Effector memory CD4-positive, alpha-beta T cell (primary cell): ENCODE data around the gene PEX19.
A peak's percentile ranks its signal among the peaks of the same experiment; 100 is the strongest.
"Not testable (repeated sequence)": the region's sequence is repeated elsewhere in the genome, so short reads cannot be mapped to it uniquely, and the experiment has no call there.

Source experiments
- DNase-seq, 3 donors: peaks; one replicate each; pipeline ENCODE4 v3.0.0-alpha.2; 2020
- H3K27ac ChIP-seq: 2 replicates; pipeline ENCODE4 v1.7.0; 2013; ENCODE audit warnings: mild to moderate bottlenecking, low read length, moderate library complexity; ENCODE audit not compliant: insufficient read depth, poor library complexity, severe bottlenecking
- H3K27me3 ChIP-seq: replicated peaks from 2 replicates; pipeline ENCODE4 v1.7.0; 2013; ENCODE audit warnings: mild to moderate bottlenecking, low read length; ENCODE audit not compliant: insufficient read depth, control insufficient read depth, poor library complexity, severe bottlenecking
- H3K36me3 ChIP-seq: 2 replicates; pipeline ENCODE4 v1.7.0; 2013; ENCODE audit warnings: mild to moderate bottlenecking, low read length, moderate library complexity; ENCODE audit not compliant: control insufficient read depth, insufficient read depth
- H3K4me1 ChIP-seq: 2 replicates; pipeline ENCODE4 v1.7.0; 2013; ENCODE audit warnings: low read length, mild to moderate bottlenecking; ENCODE audit not compliant: control insufficient read depth, insufficient read depth, poor library complexity, severe bottlenecking
- H3K4me3 ChIP-seq: 2 replicates; pipeline ENCODE4 v1.7.0; 2013; ENCODE audit warnings: low read length, low read depth, mild to moderate bottlenecking; ENCODE audit not compliant: insufficient read depth, poor library complexity, severe bottlenecking
- H3K9me3 ChIP-seq: 2 replicates; pipeline ENCODE4 v1.7.0; 2013; ENCODE audit warnings: mild to moderate bottlenecking, low read length, moderate library complexity; ENCODE audit not compliant: control insufficient read depth

Gene PEX19

DNA sequence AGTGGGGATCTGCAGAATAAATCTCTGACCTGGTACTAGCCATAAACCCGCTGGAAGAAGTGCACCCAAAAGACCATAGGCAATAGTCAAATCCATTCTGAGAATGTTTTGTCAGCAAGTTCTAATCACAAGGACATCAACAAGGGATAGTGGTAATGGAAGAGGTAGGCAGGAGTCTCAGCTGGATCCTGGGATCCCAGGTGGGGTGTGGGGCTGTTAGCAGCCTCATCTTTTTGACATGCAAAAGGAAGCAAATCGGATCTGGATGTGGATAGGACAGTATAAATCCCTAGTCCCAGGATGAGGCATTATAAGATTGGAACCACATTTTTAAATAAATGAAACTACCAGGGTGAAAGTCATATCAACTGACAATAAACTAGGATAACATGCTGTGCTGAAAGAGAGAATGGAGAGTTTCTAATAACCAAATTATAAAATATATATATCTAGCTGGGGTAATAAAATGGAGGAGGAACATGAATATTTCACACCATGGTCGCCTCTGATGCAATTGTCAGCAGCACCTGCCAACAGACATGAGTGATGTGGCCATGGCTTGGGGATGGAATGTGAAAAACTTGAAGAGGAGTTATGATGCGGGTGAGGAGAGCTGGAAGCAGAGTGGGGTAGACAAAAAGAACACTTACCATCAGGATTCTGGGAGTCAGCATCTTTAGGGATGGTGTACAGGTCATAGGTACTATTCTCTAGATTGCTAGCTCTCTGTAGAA lies 23.7 kb upstream of the PEX19 start:
- H3K9me3 ChIP-seq = no peaks in the 10 kb centered on the region
- peaks cover 88% of the 10 kb centered on the region for H3K36me3 ChIP-seq
- H3K4me1 ChIP-seq = no peaks in the 10 kb centered on the region
- no peak for DNase-seq
- H3K4me3 ChIP-seq = no peak overlapping the region
- no peak overlapping the region for H3K27ac ChIP-seq
- H3K27me3 ChIP-seq = no peaks in the 10 kb centered on the region

DNA sequence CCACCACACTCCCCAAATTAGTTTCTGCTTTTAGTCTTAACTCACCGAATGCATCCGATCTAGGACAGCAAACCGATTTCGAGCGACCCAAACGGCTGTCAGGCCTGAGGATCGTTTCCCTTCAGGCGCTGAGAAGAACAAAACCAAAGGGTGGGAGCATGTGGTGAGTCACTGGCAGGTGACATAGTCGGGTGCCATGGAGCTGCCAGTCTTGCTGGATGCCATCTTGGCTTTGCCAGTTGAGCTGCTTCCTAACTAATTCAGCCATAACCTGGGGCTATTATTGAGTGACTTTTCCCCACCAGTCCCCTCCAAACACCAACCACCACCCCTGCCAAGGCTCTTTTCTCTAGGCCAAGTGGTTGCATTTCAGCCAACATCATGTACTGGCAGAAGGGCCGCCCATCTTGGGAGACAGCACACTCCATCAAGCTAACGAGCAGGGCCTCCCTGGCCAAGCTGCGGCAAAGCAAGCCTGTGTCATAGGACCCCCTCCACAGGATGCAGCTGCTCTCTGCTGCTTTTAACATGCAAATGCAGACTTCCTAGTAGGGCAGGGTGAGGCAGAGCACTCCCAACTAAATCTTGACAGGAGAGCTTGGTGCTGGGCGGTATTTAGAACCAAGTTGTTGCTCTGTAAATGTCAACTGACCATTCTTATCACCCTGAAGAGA lies 22.3 kb upstream of the PEX19 start:
- no peaks in the 10 kb centered on the region for H3K9me3 ChIP-seq
- H3K4me3 ChIP-seq = no peak overlapping the region
- H3K4me1 ChIP-seq = no peaks in the 10 kb centered on the region
- peaks cover 84% of the 10 kb centered on the region for H3K36me3 ChIP-seq
- H3K27me3 ChIP-seq = no peaks in the 10 kb centered on the region
- DNase-seq = no peak
- H3K27ac ChIP-seq = no peak overlapping the region

DNA sequence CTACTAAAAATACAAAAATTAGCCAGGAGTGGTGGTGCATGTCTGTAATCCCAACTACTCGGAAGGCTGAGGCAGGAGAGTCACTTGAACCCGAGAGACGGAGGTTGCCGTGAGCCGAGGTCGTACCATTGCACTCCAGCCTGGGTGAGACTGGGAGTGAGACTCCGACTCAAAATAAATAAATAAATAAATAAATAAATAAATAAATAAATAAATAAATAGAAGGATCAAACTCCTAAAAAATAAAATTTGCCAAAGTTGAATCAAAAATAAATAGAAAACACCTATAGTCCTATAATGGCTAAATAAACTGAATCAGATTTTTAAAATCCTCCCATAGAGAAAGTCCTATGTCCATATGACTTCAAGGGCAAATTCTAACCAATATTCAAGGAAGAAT lies 15.2 kb upstream of the PEX19 start:
- no peak for DNase-seq
- Histone ChIP-seq H3K36me3 (peaks cover 66% of the 10 kb centered on the region), H3K9me3 (no peaks in the 10 kb centered on the region)

DNA sequence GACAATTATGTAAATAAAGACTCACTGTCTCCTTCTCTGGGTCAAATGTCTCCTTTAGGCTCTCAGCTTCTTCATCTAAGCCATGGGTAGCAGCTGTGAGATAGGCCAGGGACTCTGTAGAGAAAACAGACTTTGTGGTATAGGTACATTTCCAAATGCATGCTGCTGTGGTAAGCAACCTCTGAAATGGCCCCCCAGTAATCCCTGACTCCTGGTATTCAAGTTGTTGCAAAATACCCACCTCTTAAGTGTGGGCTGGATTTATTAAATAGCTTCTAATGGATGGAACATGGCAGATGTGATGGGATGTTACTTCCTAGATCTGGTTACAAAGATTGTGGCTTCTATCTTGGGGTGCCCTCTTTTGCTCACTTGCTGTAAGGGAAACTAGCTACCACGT lies 11.1 kb upstream of the PEX19 start:
- peaks cover 85% of the 10 kb centered on the region for H3K36me3 ChIP-seq
- H3K4me3 ChIP-seq = no peak overlapping the region
- H3K4me1 ChIP-seq = no peaks in the 10 kb centered on the region
- H3K9me3 ChIP-seq = no peaks in the 10 kb centered on the region
- no peak for DNase-seq
- H3K27ac ChIP-seq = no peak overlapping the region
- no peaks in the 10 kb centered on the region for H3K27me3 ChIP-seq

More for the DNA sequence above, 15.2 kb upstream of the PEX19 start:
- no peak overlapping the region for H3K27ac ChIP-seq
- H3K4me1 ChIP-seq = no peaks in the 10 kb centered on the region
- H3K27me3 ChIP-seq = no peaks in the 10 kb centered on the region
- no peak overlapping the region for H3K4me3 ChIP-seq

DNA sequence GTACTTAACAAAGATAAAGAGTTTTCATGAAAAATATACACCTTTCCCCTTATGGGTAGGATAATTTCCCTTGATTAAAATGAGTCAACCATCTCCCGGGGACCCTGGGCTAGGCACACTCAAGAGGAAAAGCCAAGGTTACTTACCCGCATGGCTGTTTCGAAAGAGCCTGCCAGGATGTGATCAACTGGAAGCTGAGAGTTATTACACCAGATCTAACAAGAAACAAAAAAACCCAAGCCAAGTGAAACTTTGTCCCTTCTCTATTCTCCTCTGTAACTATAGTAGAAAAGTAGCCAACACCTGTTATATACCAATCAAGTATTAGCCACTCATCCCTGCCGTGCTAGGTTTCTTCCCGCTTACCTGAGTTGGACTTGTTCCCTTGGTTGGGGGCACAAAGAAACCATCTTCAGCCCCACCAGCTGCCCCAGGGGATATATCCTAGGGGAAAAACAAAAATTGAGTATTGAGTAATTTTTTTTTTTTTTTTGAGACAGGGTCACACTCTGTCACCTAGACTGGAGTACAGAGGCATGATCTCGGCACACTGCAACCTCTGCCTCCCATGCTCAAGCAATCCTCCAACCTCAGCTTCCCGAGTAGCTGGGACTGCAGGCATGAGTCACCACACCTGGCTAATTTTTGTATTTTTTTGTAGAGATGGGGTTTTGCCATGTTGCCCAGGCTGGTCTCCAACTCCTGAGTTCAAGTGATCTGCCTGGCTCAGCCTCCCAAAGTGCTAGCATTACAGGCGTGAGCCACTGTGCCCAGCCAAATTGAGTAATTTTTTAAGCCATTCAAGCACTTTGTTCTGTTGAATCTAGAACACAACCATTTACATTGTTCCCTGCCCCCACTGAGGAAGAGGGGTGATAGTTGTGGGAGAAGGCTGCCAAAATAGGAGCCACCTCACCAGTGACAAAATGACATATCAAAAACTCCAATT lies 8.4 kb upstream of the PEX19 start:
- no peak overlapping the region for H3K4me3 ChIP-seq
- no peaks in the 10 kb centered on the region for H3K9me3 ChIP-seq
- peaks cover 91% of the 10 kb centered on the region for H3K36me3 ChIP-seq
- no peaks in the 10 kb centered on the region for H3K27me3 ChIP-seq
- no peak for DNase-seq
- no peak overlapping the region for H3K27ac ChIP-seq
- no peaks in the 10 kb centered on the region for H3K4me1 ChIP-seq

DNA sequence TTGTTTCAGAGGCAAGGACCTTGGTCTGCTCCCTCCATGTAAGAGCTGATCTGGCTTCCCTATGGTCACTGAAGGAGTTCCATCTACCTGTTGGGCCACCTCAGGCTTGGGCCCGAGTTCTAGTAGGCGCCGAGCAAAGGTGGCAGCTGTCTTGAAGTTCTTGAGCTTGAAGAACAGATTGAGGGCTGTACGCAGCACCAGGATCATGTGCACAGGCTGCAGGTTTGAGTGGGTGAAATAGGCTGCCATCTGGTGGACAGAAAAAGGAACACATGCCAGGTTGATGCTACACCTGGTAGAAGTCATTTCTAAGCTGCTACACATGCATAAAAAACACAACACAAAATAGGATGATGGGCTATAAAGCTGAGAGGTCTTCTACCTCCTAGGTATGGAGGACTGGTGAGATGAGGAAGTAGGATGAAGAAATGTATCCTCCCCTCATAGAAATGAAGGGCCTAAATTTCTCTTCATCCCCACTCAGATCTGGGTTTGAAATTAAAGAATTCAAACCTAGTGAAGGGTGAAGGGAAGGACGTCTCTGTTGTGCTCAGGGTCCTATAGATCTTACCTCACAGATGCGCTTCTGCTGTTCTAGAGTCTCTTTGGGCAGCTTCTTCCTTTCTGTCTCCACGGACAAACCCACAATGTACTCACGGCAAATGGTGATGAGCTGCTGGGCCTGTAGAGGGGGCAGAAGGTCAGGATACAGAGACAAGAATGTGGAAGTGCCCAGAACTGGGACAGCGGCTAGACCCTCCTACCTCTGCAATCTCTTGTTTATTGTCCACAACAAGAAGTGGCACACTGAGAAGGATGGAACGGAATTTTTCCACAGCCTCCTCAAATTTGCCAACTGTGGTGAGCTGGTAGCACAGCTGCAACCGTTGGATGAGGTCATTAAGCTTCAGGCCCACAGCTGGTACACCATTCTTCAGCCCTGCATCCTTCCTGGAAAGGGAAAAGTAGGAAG lies 6.6 kb upstream of the PEX19 start:
- no peaks in the 10 kb centered on the region for H3K4me1 ChIP-seq
- peaks cover 75% of the 10 kb centered on the region for H3K36me3 ChIP-seq
- H3K4me3 ChIP-seq = no peak overlapping the region
- no peak overlapping the region for H3K27ac ChIP-seq
- H3K9me3 ChIP-seq = no peaks in the 10 kb centered on the region
- no peaks in the 10 kb centered on the region for H3K27me3 ChIP-seq
- peak; percentile 37 to 54 (median 39) for DNase-seq

DNA sequence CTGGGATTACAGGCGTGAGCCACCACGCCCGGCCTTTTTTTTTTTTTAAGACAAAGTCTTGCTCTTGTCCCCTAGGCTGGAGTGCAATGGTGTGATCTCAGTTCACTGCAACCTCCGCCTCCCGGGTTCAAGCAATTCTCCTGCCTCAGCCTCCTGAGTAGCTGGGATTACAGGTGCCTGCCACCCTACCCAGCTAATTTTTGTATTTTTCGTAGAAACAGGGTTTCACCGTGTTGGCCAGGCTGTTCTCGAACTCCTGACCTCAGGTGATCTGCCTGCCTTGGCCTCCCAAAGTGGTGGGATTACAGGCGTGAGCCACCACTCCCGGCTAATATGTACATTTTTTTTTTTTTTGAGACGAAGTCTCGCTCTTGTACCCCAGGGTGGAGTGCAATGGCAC lies 2.8 kb upstream of the PEX19 start:
- H3K9me3 ChIP-seq, H3K27ac ChIP-seq: not testable (repeated sequence)
- peaks cover 41% of the 10 kb centered on the region for H3K36me3 ChIP-seq

DNA sequence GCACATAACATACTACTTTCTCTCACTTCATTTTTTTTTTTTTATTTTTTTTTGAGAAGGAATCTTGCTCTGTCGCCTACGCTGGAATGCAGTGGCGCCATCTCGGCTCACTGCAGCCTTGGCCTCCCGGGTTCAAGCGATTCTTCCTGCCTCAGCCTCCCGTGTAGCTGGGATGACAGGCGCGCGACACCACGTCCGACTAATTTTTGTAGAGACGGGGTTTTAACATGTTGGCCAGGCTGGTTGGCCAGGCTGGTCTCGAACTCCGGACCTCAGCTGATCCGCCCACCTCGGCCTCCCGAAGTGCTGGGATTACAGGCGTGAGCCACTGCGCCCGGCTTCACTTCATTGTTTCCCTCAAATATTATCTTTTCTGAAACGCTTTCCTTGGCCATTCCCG lies 573 bp upstream of the PEX19 start:
- peaks cover 13% of the 10 kb centered on the region for H3K4me1 ChIP-seq
- no peak overlapping the region for H3K27ac ChIP-seq
- H3K36me3 ChIP-seq = peaks cover 41% of the 10 kb centered on the region
- H3K27me3 ChIP-seq = no peaks in the 10 kb centered on the region
- peak overlapping the region; percentile 87 for H3K4me3 ChIP-seq
- H3K9me3 ChIP-seq = no peaks in the 10 kb centered on the region
- DNase-seq = no peak

More for the DNA sequence above, 2.8 kb upstream of the PEX19 start:
- not testable (repeated sequence) for DNase-seq, H3K4me3 ChIP-seq, H3K27me3 ChIP-seq
- H3K4me1 ChIP-seq = peaks cover 13% of the 10 kb centered on the region

DNA sequence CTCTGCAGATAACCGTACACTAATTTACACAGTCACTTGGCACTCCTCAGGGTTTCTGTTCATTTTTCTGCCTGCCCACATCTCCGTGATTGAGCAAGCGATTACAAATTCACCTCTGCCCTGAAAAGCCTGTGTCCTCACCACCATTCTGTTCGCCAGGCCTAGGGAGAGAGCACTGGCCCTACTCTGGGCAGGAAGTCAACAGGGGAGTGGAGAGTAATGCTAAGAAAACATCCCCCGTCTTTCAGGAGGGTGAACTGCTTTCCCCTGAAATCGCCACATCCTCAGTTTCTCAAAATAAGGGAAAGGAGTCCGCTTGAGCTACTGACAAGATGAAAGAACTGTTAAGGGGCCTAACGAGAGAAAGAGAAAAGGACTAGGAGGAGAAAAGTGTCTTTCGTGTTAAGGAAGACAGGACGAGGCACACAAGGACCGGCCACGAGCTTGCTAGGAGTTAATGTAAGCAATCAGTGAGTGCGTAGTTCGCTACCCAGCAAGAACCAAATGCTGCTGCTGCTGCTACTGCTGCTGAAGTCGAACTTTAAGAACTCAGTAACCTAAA lies 632 bp downstream of the PEX19 start:
- peak overlapping the region; percentile 80 for H3K27ac ChIP-seq
- H3K9me3 ChIP-seq = no peaks in the 10 kb centered on the region
- H3K4me3 ChIP-seq = peak overlapping the region; percentile 87
- peaks cover 41% of the 10 kb centered on the region for H3K36me3 ChIP-seq
- no peaks in the 10 kb centered on the region for H3K27me3 ChIP-seq
- no peak for DNase-seq
- H3K4me1 ChIP-seq = peaks cover 13% of the 10 kb centered on the region
